Measurements from ENCODE around the gene IL19.

- TF ChIP-seq CTCF (IDR thresholded peaks at IDR 0.05) (no peak), POLR2A (IDR thresholded peaks at IDR 0.05; ENCODE audit: low read depth) (no peak)
These were observed 9.3 kb upstream of the IL19 start for GRCh38 chr1:206761159-206761768.

Data from esophagus muscularis mucosa (tissue), 3 donors.